ENCODE measurements around the gene NUDT22. TPM values are rescaled to one million over a fixed set of nuclear protein-coding genes. Genes with fewer than 3 reads are reported as not detected.
A peak's percentile ranks its signal among the peaks of the same experiment; 100 is the strongest.

NUDT22 gene
- total RNA-seq, 1 donor from 2014 or later, result 40.7 TPM

- H3K79me2 ChIP-seq (ENCODE audit: insufficient read depth, low read length), result peaks cover 41% of the 10 kb centered on the region
- no peak overlapping the region for H2AFZ ChIP-seq (ENCODE audit: low read depth, low read length)
- Mint-ChIP-seq H3K4me3 (ENCODE audit: unreplicated experiment) (no peak overlapping the region), H3K4me1 (ENCODE audit: low read depth, unreplicated experiment) (peaks cover 12% of the 10 kb centered on the region), H3K27ac (ENCODE audit: unreplicated experiment) (no peak overlapping the region), H3K9me3 (ENCODE audit: unreplicated experiment) (no peaks in the 10 kb centered on the region), H3K36me3 (ENCODE audit: low read depth, unreplicated experiment) (peaks cover 3% of the 10 kb centered on the region), H3K27me3 (ENCODE audit: low read depth, unreplicated experiment) (no peaks in the 10 kb centered on the region)
- peaks cover 13% of the 10 kb centered on the region for H3K4me1 ChIP-seq (ENCODE audit: insufficient read depth, low read length)
- TF ChIP-seq CTCF (IDR thresholded peaks at IDR 0.05; ENCODE audit: insufficient read depth, low read depth, low read length), result no peak
- no peak for TF ChIP-seq EZH2 (IDR thresholded peaks at IDR 0.05; ENCODE audit: insufficient read depth, low read length)
- no peak overlapping the region for H3K4me3 ChIP-seq (ENCODE audit: insufficient read depth, low read depth, low read length)
- no peak overlapping the region for H3K9ac ChIP-seq (ENCODE audit: low read length)
- H3K9me3 ChIP-seq (ENCODE audit: insufficient read depth, low read depth, low read length), result no peaks in the 10 kb centered on the region
- peaks cover 23% of the 10 kb centered on the region for H4K20me1 ChIP-seq (ENCODE audit: insufficient read depth, low read length)
- peaks cover 5% of the 10 kb centered on the region for H3K36me3 ChIP-seq (ENCODE audit: insufficient read depth, low read length)
- no peaks in the 10 kb centered on the region for H3K27me3 ChIP-seq (ENCODE audit: insufficient read depth, low read length)
- FAIRE-seq (no peak), DNase-seq (ENCODE audit: low read depth) (no peak)
- H3K27ac ChIP-seq (ENCODE audit: low read depth, low read length), result no peak overlapping the region
- no peak overlapping the region for H3K4me2 ChIP-seq (ENCODE audit: low read length)
Measured at GRCh38 chr11:64186492-64187165, 39.4 kb upstream of the NUDT22 start.

- Histone ChIP-seq H3K9me3 (ENCODE audit: insufficient read depth, low read depth, low read length) (no peaks in the 10 kb centered on the region), H3K36me3 (ENCODE audit: insufficient read depth, low read length) (peaks cover 49% of the 10 kb centered on the region), H3K27me3 (ENCODE audit: insufficient read depth, low read length) (no peaks in the 10 kb centered on the region), H3K4me3 (ENCODE audit: insufficient read depth, low read depth, low read length) (no peak overlapping the region), H3K27ac (ENCODE audit: low read depth, low read length) (no peak overlapping the region), H2AFZ (ENCODE audit: low read depth, low read length) (no peak overlapping the region), H3K4me1 (ENCODE audit: insufficient read depth, low read length) (no peaks in the 10 kb centered on the region), H3K79me2 (ENCODE audit: insufficient read depth, low read length) (peaks cover 45% of the 10 kb centered on the region), H3K4me2 (ENCODE audit: low read length) (no peak overlapping the region), H4K20me1 (ENCODE audit: insufficient read depth, low read length) (peaks cover 57% of the 10 kb centered on the region), H3K9ac (ENCODE audit: low read length) (no peak overlapping the region)
- FAIRE-seq (no peak), DNase-seq (ENCODE audit: low read depth) (no peak)
- H3K4me3 Mint-ChIP-seq (ENCODE audit: unreplicated experiment), result peak overlapping the region; percentile 15
- H3K36me3 Mint-ChIP-seq (ENCODE audit: low read depth, unreplicated experiment), result peaks cover 22% of the 10 kb centered on the region
- no peak for TF ChIP-seq EZH2 (IDR thresholded peaks at IDR 0.05; ENCODE audit: insufficient read depth, low read length)
- no peak for TF ChIP-seq CTCF (IDR thresholded peaks at IDR 0.05; ENCODE audit: insufficient read depth, low read depth, low read length)
- no peak overlapping the region for H3K27ac Mint-ChIP-seq (ENCODE audit: unreplicated experiment)
- no peaks in the 10 kb centered on the region for H3K27me3 Mint-ChIP-seq (ENCODE audit: low read depth, unreplicated experiment)
- H3K4me1 Mint-ChIP-seq (ENCODE audit: low read depth, unreplicated experiment), result peaks cover 8% of the 10 kb centered on the region
- H3K9me3 Mint-ChIP-seq (ENCODE audit: unreplicated experiment), result no peaks in the 10 kb centered on the region
Measured at GRCh38 chr11:64192434-64192833, 33.6 kb upstream of the NUDT22 start.

GRCh38 chr11:64196626-64197025 is 29.4 kb upstream of the NUDT22 start:
- H3K79me2 ChIP-seq (ENCODE audit: insufficient read depth, low read length), result peaks cover 31% of the 10 kb centered on the region
- peaks cover 50% of the 10 kb centered on the region for H4K20me1 ChIP-seq (ENCODE audit: insufficient read depth, low read length)
- no peaks in the 10 kb centered on the region for H3K9me3 ChIP-seq (ENCODE audit: insufficient read depth, low read depth, low read length)
- no peak overlapping the region for H3K4me3 Mint-ChIP-seq (ENCODE audit: unreplicated experiment)
- H3K4me2 ChIP-seq (ENCODE audit: low read length), result no peak overlapping the region
- H3K27me3 ChIP-seq (ENCODE audit: insufficient read depth, low read length), result no peaks in the 10 kb centered on the region
- H2AFZ ChIP-seq (ENCODE audit: low read depth, low read length), result no peak overlapping the region
- no peak for FAIRE-seq
- H3K36me3 Mint-ChIP-seq (ENCODE audit: low read depth, unreplicated experiment), result peaks cover 21% of the 10 kb centered on the region
- no peaks in the 10 kb centered on the region for H3K4me1 ChIP-seq (ENCODE audit: insufficient read depth, low read length)
- no peak for DNase-seq (ENCODE audit: low read depth)
- no peak for TF ChIP-seq CTCF (IDR thresholded peaks at IDR 0.05; ENCODE audit: insufficient read depth, low read depth, low read length)
- no peak for TF ChIP-seq EZH2 (IDR thresholded peaks at IDR 0.05; ENCODE audit: insufficient read depth, low read length)
- no peak overlapping the region for H3K27ac Mint-ChIP-seq (ENCODE audit: unreplicated experiment)
- H3K27ac ChIP-seq (ENCODE audit: low read depth, low read length), result no peak overlapping the region
- H3K9me3 Mint-ChIP-seq (ENCODE audit: unreplicated experiment), result no peaks in the 10 kb centered on the region
- H3K36me3 ChIP-seq (ENCODE audit: insufficient read depth, low read length), result peaks cover 67% of the 10 kb centered on the region
- no peaks in the 10 kb centered on the region for H3K27me3 Mint-ChIP-seq (ENCODE audit: low read depth, unreplicated experiment)
- no peak overlapping the region for H3K4me3 ChIP-seq (ENCODE audit: insufficient read depth, low read depth, low read length)
- H3K9ac ChIP-seq (ENCODE audit: low read length), result no peak overlapping the region
- H3K4me1 Mint-ChIP-seq (ENCODE audit: low read depth, unreplicated experiment), result peaks cover 8% of the 10 kb centered on the region
